H1 (cell line): ENCODE measurements around the gene EFEMP1. TPM values are rescaled to one million over a fixed set of nuclear protein-coding genes. Genes with fewer than 3 reads are reported as not detected.

Source experiments
- polyA plus RNA-seq, 7 experiments: library from polyadenylated mRNA; depleted of rRNA in 3 of 7; stranded (reverse) in 5 of 7; unstranded in 2 of 7; fragments of >200 nt in 5 of 7; fragments of 200-250 nt in 2 of 7; gene quantifications; 1 replicate in 5 of 7; 2 replicates in 1 of 7; 4 replicates in 1 of 7; pipeline versions ENCODE4 v1.2.1 to v1.2.3, GENCODE V29; 2011 to 2013; ENCODE audit warnings: missing spikeins in 2 of 7, mixed read lengths in 2 of 7
- total RNA-seq: library from RNA; stranded (reverse); fragmentation: NEBNext Ultra II Directional; extraction: Animal tissue kit (Norgen Biotek cat#: 25700); gene quantifications from 2 replicates; pipeline ENCODE4 v1.2.1, GENCODE V29; 2021
- TF ChIP-seq, protein P1 (sequence below): fragments of 300-600 bp; sonication (generic); IDR thresholded peaks from 2 replicates; pipeline ENCODE4 v1.7.1; 2012; ENCODE audit warnings: low read length, moderate library complexity, mild to moderate bottlenecking, inconsistent platforms; ENCODE audit not compliant: insufficient replicate concordance

The EFEMP1 gene
- total and polyA plus RNA-seq, 2 of the 8 experiments (the other 6 are each of a cell fraction or from before 2014, with no cell fraction given), result 15.5 to 19.7 TPM

DNA sequence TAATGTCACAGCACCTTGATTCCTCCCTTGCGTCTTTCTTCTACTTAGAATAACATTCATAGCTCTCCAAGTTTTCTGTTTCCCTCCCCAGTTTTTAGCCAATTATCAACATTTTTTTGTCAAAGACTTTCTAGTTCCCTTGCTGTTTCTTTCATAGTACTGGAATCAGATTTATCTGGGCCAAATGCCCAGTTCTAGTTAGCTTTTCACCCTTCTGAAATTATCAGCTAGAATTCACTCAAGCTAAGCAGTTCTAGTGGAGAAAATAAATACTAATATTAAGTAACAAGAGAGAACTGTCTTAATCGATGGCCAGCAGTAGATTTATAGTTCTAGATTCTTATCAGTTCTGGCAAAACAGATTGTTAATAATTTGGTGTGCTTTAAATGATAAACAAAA lies 36.2 kb downstream of the EFEMP1 start (continued):
- TF ChIP-seq, protein P1, sequence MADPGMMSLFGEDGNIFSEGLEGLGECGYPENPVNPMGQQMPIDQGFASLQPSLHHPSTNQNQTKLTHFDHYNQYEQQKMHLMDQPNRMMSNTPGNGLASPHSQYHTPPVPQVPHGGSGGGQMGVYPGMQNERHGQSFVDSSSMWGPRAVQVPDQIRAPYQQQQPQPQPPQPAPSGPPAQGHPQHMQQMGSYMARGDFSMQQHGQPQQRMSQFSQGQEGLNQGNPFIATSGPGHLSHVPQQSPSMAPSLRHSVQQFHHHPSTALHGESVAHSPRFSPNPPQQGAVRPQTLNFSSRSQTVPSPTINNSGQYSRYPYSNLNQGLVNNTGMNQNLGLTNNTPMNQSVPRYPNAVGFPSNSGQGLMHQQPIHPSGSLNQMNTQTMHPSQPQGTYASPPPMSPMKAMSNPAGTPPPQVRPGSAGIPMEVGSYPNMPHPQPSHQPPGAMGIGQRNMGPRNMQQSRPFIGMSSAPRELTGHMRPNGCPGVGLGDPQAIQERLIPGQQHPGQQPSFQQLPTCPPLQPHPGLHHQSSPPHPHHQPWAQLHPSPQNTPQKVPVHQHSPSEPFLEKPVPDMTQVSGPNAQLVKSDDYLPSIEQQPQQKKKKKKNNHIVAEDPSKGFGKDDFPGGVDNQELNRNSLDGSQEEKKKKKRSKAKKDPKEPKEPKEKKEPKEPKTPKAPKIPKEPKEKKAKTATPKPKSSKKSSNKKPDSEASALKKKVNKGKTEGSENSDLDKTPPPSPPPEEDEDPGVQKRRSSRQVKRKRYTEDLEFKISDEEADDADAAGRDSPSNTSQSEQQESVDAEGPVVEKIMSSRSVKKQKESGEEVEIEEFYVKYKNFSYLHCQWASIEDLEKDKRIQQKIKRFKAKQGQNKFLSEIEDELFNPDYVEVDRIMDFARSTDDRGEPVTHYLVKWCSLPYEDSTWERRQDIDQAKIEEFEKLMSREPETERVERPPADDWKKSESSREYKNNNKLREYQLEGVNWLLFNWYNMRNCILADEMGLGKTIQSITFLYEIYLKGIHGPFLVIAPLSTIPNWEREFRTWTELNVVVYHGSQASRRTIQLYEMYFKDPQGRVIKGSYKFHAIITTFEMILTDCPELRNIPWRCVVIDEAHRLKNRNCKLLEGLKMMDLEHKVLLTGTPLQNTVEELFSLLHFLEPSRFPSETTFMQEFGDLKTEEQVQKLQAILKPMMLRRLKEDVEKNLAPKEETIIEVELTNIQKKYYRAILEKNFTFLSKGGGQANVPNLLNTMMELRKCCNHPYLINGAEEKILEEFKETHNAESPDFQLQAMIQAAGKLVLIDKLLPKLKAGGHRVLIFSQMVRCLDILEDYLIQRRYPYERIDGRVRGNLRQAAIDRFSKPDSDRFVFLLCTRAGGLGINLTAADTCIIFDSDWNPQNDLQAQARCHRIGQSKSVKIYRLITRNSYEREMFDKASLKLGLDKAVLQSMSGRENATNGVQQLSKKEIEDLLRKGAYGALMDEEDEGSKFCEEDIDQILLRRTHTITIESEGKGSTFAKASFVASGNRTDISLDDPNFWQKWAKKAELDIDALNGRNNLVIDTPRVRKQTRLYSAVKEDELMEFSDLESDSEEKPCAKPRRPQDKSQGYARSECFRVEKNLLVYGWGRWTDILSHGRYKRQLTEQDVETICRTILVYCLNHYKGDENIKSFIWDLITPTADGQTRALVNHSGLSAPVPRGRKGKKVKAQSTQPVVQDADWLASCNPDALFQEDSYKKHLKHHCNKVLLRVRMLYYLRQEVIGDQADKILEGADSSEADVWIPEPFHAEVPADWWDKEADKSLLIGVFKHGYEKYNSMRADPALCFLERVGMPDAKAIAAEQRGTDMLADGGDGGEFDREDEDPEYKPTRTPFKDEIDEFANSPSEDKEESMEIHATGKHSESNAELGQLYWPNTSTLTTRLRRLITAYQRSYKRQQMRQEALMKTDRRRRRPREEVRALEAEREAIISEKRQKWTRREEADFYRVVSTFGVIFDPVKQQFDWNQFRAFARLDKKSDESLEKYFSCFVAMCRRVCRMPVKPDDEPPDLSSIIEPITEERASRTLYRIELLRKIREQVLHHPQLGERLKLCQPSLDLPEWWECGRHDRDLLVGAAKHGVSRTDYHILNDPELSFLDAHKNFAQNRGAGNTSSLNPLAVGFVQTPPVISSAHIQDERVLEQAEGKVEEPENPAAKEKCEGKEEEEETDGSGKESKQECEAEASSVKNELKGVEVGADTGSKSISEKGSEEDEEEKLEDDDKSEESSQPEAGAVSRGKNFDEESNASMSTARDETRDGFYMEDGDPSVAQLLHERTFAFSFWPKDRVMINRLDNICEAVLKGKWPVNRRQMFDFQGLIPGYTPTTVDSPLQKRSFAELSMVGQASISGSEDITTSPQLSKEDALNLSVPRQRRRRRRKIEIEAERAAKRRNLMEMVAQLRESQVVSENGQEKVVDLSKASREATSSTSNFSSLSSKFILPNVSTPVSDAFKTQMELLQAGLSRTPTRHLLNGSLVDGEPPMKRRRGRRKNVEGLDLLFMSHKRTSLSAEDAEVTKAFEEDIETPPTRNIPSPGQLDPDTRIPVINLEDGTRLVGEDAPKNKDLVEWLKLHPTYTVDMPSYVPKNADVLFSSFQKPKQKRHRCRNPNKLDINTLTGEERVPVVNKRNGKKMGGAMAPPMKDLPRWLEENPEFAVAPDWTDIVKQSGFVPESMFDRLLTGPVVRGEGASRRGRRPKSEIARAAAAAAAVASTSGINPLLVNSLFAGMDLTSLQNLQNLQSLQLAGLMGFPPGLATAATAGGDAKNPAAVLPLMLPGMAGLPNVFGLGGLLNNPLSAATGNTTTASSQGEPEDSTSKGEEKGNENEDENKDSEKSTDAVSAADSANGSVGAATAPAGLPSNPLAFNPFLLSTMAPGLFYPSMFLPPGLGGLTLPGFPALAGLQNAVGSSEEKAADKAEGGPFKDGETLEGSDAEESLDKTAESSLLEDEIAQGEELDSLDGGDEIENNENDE, result no peak
